ENCODE data around the gene USP5. TPM values are rescaled to one million over a fixed set of nuclear protein-coding genes. Genes with fewer than 3 reads are reported as not detected.

The USP5 gene
- total RNA-seq, 2 experiments from 2014 or later, result 125 to 127 TPM

DNA sequence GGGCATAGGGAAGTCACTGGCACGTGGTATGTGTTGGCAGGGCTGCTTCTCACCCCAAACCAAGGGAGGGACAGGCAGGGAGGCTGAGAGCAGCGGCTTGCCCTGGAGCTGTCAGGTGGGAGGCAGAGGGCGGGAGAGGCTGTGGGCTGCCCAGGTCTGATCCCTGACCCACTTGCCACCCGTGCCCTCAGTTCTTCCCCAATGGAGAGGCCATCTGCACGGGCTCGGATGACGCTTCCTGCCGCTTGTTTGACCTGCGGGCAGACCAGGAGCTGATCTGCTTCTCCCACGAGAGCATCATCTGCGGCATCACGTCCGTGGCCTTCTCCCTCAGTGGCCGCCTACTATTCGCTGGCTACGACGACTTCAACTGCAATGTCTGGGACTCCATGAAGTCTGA is 6.6 kb upstream of the USP5 start:
- Mint-ChIP-seq H3K9me3 (no peaks in the 10 kb centered on the region), H3K4me1 (peaks cover 12% of the 10 kb centered on the region), H3K36me3 (peaks cover 19% of the 10 kb centered on the region), H3K27me3 (no peaks in the 10 kb centered on the region), H3K4me3 (no peak overlapping the region), H3K27ac (no peak overlapping the region)
- DNase-seq, result no peak

DNA sequence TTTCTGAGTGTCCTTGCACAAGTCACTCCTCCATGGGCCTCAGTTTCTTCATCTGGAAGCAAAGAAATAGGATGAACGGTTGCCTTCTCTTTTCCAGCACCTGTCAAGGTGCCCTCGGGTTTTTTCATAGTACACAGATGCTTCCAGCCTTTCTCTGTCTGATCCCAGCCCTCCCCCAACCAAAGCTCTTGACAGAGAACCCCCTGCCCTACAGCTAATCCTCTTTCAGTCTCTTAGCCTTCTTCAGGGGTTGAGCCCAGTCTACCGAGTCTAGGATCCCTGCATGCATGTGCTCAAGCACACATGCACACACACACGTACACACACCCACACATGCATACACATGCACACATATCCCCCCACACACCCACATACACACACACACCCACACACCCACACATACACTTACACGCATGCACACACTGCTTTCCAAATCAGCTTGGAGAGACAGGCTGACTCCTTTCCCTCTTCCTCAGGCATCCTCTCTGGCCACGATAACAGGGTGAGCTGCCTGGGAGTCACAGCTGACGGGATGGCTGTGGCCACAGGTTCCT is 5.6 kb upstream of the USP5 start:
- H3K27ac Mint-ChIP-seq, result no peak overlapping the region
- peaks cover 20% of the 10 kb centered on the region for H3K36me3 Mint-ChIP-seq
- DNase-seq, result no peak
- peaks cover 17% of the 10 kb centered on the region for H3K4me1 Mint-ChIP-seq
- H3K9me3 Mint-ChIP-seq, result no peaks in the 10 kb centered on the region
- no peaks in the 10 kb centered on the region for H3K27me3 Mint-ChIP-seq
- H3K4me3 Mint-ChIP-seq, result no peak overlapping the region

- no peak for DNase-seq
- Mint-ChIP-seq H3K9me3 (no peaks in the 10 kb centered on the region), H3K27ac (no peak overlapping the region), H3K4me3 (no peak overlapping the region), H3K27me3 (no peaks in the 10 kb centered on the region), H3K4me1 (peaks cover 17% of the 10 kb centered on the region), H3K36me3 (peaks cover 20% of the 10 kb centered on the region)
Measured at GRCh38 chr12:6847676-6848075, 4.3 kb upstream of the USP5 start.

DNA sequence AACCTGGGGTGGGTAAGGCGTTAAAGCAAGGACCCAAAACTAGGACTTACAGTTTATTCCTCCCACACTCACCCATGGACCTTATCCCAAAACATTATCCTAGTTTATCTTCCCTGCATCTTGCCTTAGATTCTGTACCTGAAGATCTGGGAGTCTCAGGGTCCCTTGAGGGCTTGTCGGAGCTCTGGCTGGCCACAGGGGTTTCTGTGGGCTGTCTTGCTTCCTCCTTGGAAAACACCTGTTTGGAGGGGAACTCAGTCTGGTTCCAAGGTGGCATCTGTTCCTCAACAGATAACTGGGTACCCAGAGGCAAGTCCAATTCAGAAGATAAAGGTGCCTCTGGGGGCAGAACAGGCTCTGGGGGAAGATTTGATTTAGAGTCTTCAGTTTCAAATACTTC is 2.5 kb upstream of the USP5 start:
- H3K4me3 Mint-ChIP-seq, result peak overlapping the region; percentile 97
- no peak overlapping the region for H3K27ac Mint-ChIP-seq

GRCh38 chr12:6849976-6850560 is 1.9 kb upstream of the USP5 start:
- peaks cover 21% of the 10 kb centered on the region for H3K36me3 Mint-ChIP-seq
- no peak for DNase-seq
- H3K27ac Mint-ChIP-seq, result no peak overlapping the region
- peaks cover 29% of the 10 kb centered on the region for H3K4me1 Mint-ChIP-seq
- H3K9me3 Mint-ChIP-seq, result no peaks in the 10 kb centered on the region
- H3K27me3 Mint-ChIP-seq, result no peaks in the 10 kb centered on the region
- H3K4me3 Mint-ChIP-seq, result peak overlapping the region; percentile 97

More for the DNA sequence above, 2.5 kb upstream of the USP5 start:
- Mint-ChIP-seq H3K36me3 (peaks cover 23% of the 10 kb centered on the region), H3K4me1 (peaks cover 27% of the 10 kb centered on the region), H3K9me3 (no peaks in the 10 kb centered on the region), H3K27me3 (no peaks in the 10 kb centered on the region)
- no peak for DNase-seq

DNA sequence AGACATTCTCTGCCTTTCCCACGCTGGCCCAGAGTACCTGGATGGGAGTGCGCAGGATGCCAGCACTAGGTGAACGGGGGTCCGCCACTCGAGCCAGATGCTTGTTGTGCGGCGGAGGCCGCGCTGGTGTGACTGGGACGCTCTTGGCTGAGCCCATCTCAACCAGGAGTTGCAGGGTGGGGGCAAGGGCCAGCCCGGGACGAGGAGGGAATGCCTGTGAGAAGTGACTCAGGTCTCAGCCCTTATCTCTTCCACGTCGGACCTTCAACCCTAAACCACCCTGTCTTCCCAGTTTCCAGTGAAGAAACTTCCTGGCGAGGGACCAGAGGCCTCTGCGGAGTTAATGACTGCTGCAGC is 1.2 kb upstream of the USP5 start:
- Mint-ChIP-seq H3K27ac (peak overlapping the region; percentile 95), H3K9me3 (no peaks in the 10 kb centered on the region), H3K4me3 (peak overlapping the region; percentile 97), H3K36me3 (peaks cover 21% of the 10 kb centered on the region), H3K4me1 (peaks cover 29% of the 10 kb centered on the region), H3K27me3 (no peaks in the 10 kb centered on the region)
- no peak for DNase-seq

GRCh38 chr12:6851153-6851920 is 613 bp upstream of the USP5 start, which contains the start of gene CDCA3:
CDCA3 (minus strand) TSS chr12:6851286; CDS start chr12:6850952, 334 bp downstream.
- Mint-ChIP-seq H3K36me3 (peaks cover 22% of the 10 kb centered on the region), H3K27ac (peak within 1 kb of the TSS; percentile 95), H3K4me3 (peak within 1 kb of the TSS; percentile 97), H3K9me3 (no peaks in the 10 kb centered on the region), H3K4me1 (peaks cover 29% of the 10 kb centered on the region), H3K27me3 (no peaks in the 10 kb centered on the region)
- peak; percentile 91 for DNase-seq

DNA sequence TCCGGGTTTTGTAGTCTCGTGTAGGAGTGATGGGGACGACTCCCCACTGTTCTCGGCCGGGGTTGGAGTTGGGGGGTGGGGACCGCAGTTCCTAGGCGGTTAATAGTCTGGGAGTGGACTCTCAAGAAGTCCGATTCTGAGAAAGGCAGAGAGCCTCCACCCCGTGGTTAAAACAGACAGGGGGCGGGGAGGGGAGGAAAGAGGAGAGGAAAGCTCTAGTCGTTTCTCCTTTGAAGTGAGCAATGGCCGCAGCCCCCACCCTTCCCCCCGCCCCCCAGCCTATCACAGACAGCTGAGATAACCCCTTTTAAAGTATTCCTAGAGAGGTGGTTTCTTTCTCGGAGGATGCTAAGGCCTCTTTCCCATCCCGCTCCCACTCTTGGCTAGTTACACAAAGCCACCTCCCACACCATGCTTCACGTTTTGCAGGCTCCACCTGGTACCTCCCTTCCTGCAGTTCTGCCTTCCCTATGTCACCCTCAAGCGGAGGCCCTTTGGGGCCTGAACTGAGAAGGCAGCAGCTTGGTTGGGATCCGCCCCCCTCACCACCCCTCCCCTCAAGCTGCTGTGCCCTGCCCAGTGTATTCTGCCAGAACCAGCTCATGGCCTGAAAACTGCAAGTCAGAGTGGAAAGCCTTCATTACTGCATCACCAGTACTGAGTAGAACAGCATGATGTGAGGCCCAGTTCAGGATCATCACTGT is 853 bp downstream of the USP5 start:
- Mint-ChIP-seq H3K36me3 (peaks cover 24% of the 10 kb centered on the region), H3K9me3 (no peaks in the 10 kb centered on the region), H3K4me3 (peak overlapping the region; percentile 97), H3K27ac (peak overlapping the region; percentile 95), H3K27me3 (no peaks in the 10 kb centered on the region), H3K4me1 (peaks cover 29% of the 10 kb centered on the region)
- peak; percentile 72 for DNase-seq

- DNase-seq, result no peak
- Mint-ChIP-seq H3K27me3 (no peaks in the 10 kb centered on the region), H3K4me1 (peaks cover 29% of the 10 kb centered on the region), H3K4me3 (peak overlapping the region; percentile 97), H3K36me3 (peaks cover 24% of the 10 kb centered on the region), H3K27ac (peak overlapping the region; percentile 95), H3K9me3 (no peaks in the 10 kb centered on the region)
Measured at GRCh38 chr12:6853626-6854025, 1.7 kb downstream of the USP5 start.

DNA sequence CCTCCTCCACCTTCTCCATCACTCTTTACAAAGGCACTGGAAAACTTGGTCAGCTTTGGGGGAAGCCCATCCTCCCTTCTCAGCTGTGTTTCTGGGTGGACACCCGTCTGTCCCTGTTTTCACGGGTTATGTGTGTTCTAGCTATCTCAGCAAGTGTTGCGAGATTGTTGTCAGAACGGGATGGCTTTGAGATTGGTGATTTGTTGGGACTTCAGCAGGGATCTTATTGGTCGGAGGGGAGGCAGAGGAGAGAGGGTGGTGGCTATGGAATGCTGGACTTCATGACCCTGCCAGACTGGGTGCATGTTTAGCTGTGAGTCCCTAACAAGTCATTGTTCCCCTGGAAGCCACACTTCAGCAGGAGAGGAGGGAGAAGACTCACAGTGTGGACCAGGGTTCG is 2.1 kb downstream of the USP5 start:
- no peak for DNase-seq
- no peaks in the 10 kb centered on the region for H3K27me3 Mint-ChIP-seq
- peaks cover 25% of the 10 kb centered on the region for H3K36me3 Mint-ChIP-seq
- peaks cover 29% of the 10 kb centered on the region for H3K4me1 Mint-ChIP-seq
- H3K9me3 Mint-ChIP-seq, result no peaks in the 10 kb centered on the region
- peak overlapping the region; percentile 95 for H3K27ac Mint-ChIP-seq
- peak overlapping the region; percentile 97 for H3K4me3 Mint-ChIP-seq

- no peak for DNase-seq
- H3K4me3 Mint-ChIP-seq, result no peak overlapping the region
- H3K4me1 Mint-ChIP-seq, result peaks cover 18% of the 10 kb centered on the region
- H3K9me3 Mint-ChIP-seq, result no peaks in the 10 kb centered on the region
- H3K36me3 Mint-ChIP-seq, result peaks cover 26% of the 10 kb centered on the region
- no peaks in the 10 kb centered on the region for H3K27me3 Mint-ChIP-seq
- no peak overlapping the region for H3K27ac Mint-ChIP-seq
Measured at GRCh38 chr12:6855322-6855721, 3.4 kb downstream of the USP5 start.

DNA sequence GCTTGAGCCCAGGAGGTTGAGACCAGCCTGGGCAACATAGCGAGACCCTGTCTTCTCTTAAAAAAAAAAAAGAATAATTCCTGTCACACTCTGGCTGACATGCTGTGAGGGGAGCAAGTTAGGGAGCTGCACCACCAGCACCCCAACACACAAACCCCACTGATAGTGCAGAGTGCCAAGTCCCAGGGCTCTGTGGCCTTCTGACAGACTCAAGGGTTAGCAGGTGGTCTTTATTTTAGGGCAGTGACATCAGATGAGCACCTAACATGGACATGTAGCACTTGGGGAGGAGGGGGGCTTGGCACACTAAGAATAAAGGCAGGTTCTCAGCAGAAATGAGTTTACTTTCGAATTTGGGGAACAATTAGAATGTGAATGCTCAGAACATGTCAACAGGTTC is 6.8 kb downstream of the USP5 start:
- no peak overlapping the region for H3K4me3 Mint-ChIP-seq
- H3K4me1 Mint-ChIP-seq, result peaks cover 7% of the 10 kb centered on the region
- no peak overlapping the region for H3K27ac Mint-ChIP-seq
- no peaks in the 10 kb centered on the region for H3K27me3 Mint-ChIP-seq
- no peaks in the 10 kb centered on the region for H3K9me3 Mint-ChIP-seq
- H3K36me3 Mint-ChIP-seq, result peaks cover 39% of the 10 kb centered on the region
- no peak for DNase-seq

DNA sequence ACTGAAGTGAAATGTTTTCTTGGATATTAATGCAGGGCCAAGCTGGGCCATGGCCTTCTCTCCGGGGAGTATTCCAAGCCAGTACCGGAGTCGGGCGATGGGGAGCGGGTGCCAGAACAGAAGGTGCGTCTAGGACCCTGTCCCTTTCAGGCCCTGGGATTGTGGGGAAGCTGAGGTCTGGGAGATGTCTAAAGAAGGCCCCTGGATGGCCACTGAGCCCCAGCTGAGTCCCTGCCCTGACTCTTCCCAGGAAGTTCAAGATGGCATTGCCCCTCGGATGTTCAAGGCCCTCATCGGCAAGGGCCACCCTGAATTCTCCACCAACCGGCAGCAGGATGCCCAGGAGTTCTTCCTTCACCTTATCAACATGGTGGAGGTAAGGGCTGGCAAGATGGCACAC is 8.2 kb downstream of the USP5 start:
- no peaks in the 10 kb centered on the region for H3K4me1 Mint-ChIP-seq
- H3K4me3 Mint-ChIP-seq, result no peak overlapping the region
- H3K27ac Mint-ChIP-seq, result no peak overlapping the region
- no peak for DNase-seq
- H3K9me3 Mint-ChIP-seq, result no peaks in the 10 kb centered on the region
- H3K27me3 Mint-ChIP-seq, result no peaks in the 10 kb centered on the region
- peaks cover 42% of the 10 kb centered on the region for H3K36me3 Mint-ChIP-seq

GRCh38 chr12:6860942-6861341 is 9.0 kb downstream of the USP5 start:
- Mint-ChIP-seq H3K9me3 (no peaks in the 10 kb centered on the region), H3K36me3 (peaks cover 38% of the 10 kb centered on the region), H3K4me1 (peaks cover 5% of the 10 kb centered on the region), H3K27ac (no peak overlapping the region), H3K4me3 (no peak overlapping the region), H3K27me3 (no peaks in the 10 kb centered on the region)
- no peak for DNase-seq

GRCh38 chr12:6861391-6861790 is 9.4 kb downstream of the USP5 start:
- DNase-seq, result no peak
- H3K36me3 Mint-ChIP-seq, result peaks cover 38% of the 10 kb centered on the region
- no peaks in the 10 kb centered on the region for H3K27me3 Mint-ChIP-seq
- H3K4me1 Mint-ChIP-seq, result peaks cover 10% of the 10 kb centered on the region
- H3K9me3 Mint-ChIP-seq, result no peaks in the 10 kb centered on the region
- H3K4me3 Mint-ChIP-seq, result no peak overlapping the region
- no peak overlapping the region for H3K27ac Mint-ChIP-seq

All from activated naive CD8-positive, alpha-beta T cell treated with anti-CD3 and anti-CD28 coated beads for 36 hours (primary cell).